Stimulated activated CD4-positive, alpha-beta T cell treated with anti-CD3 and anti-CD28 coated beads, Interleukin-2, amount 100 ng/mL, for 48 hours (primary cell): Measurements from ENCODE around the gene SPNS1.
"Not testable (repeated sequence)": the region's sequence is repeated elsewhere in the genome, so short reads cannot be mapped to it uniquely, and the experiment has no call there.

Experiments
- DNase-seq, 2 donors: peaks; one replicate each; pipeline ENCODE4 v3.0.0-alpha.2; 2020

The SPNS1 gene

GRCh38 chr16:28991687-28992086 lies 17.1 kb downstream of the SPNS1 start:
- DNase-seq, result no peak

- DNase-seq, result no peak
These were observed 17.9 kb downstream of the SPNS1 start for GRCh38 chr16:28992496-28992895.

DNA sequence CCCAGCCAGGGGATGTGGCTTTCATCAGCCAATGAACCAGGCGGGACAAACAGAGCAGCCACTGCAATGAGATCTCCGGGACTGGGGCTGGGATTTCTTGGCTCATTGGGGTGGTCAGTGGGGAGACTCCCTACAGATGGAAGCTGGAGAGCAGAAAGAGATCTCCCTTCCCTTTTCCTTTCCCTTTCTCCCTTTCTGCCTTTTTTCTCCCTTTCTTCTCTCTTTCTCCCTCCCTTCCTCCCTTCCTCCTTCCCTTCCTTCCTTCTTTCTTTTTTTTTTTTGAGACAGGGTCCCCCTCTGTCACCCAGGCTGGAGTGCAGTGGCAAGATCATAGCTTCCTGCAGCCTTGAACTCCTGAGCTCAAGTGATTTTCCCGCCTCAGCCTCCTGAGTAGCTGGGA lies 24.3 kb downstream of the SPNS1 start:
- no peak for DNase-seq

DNA sequence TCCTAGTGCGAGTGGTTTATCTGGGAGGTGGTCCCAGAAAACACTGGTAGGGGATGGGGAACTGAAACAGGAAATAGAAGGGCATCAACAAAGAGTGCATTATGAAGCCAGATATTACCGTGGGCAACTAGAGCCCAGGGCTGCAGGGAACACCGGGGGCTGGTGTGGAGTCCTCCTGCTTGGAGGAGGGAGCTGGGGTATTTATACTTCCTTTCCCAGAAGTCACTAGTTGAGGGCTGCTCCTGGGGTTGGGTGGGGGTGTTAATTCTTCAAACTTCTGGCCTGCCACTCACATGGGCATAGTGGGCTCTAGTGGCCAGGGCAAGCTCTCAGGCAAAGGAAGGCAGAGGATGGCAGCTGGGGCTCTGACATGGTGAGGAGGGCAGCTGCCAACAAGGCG lies 25.0 kb downstream of the SPNS1 start:
- no peak for DNase-seq

DNA sequence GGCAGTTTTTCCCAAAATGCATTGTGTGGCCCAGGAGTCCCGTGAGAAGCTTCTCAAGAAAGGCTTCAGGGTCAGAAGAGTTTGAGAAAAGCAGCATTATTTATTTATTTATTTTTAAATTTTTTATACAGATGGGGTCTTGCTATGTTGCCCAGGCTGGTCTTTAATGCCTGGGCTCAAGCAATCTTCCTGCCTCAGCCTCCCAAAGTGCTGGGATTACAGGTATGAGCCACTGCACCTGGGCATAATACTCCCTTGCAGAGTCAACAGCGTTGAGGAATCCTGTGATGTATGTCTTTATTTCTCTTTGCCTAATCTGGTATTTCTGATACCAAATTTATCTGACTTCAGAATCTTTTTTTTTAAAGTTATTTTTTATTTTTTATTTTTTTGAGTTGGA lies 25.4 kb downstream of the SPNS1 start:
- DNase-seq, result no peak

DNA sequence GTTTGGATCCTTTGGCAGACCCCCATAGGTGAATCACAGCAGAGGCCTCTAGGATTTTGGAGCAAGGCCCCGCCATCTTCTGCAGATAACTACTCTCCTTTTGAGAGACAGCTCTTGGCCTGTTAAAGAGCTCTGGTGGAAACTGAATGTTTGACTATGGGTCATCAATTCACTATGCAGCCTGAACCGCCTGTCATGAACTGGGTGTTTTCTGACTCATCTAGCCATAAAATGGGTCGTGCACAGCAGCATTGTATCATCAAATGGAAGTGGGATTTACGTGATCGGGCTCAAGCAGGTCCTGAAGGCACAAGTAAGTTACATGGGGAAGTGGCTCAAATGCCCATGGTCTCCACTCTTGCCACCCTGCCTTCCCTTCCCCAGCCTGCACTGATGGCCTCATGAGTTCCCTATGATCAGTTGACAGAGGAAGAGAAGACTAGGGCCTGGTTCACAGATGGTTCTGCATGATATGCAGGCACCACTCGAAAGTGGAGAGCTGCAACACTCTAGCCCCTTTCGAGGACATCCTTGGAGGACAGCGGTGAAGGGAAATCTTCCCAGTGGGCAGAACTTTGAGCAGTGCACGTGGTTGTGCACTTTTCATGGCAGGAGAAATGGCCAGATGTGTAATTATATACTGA lies 30.0 kb downstream of the SPNS1 start:
- DNase-seq, result not testable (repeated sequence)

- peak; percentile 60 to 63 for DNase-seq
These were observed 33.4 kb downstream of the SPNS1 start for GRCh38 chr16:29007730-29008593.

GRCh38 chr16:29009050-29009837 lies 34.7 kb downstream of the SPNS1 start:
- DNase-seq, result no peak

DNA sequence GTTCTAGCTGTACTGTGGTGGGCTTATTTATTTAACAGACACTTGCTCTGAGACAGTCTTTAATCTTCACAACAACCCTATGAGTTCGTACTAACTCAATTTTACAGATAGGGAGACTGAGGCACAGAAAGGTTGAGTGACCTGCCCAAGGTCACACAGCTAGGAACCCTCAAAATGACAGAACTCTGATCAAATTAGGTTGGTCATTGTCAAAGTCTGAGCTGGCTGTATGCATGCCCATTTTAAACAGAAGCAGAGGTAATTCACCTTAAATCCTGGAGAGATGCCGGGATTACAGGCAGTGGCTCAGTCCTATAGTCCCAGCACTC lies 35.2 kb downstream of the SPNS1 start:
- no peak for DNase-seq

DNA sequence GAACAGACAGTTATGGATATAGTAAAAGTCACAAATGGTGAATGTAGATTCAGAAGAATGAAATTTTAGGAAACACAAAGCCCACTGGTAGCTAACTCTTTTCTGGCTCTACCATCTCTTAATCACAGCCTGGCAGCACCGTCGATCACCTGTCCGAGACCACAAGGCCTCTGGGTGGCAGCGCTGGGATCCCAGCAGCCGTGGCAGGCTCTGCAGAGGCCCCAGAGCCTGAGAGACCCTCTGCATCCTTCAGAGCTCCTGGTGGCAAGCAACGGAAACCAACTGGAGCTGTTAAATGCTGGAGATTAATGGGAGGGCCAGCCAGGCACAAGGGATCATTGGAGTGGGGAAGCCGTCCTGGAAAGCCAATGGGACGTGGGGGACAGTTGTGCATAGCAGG lies 36.5 kb downstream of the SPNS1 start:
- DNase-seq, result no peak

GRCh38 chr16:29011851-29012250 lies 37.3 kb downstream of the SPNS1 start:
- no peak for DNase-seq

- DNase-seq, result no peak
These were observed 38.5 kb downstream of the SPNS1 start for GRCh38 chr16:29012913-29013553.

DNA sequence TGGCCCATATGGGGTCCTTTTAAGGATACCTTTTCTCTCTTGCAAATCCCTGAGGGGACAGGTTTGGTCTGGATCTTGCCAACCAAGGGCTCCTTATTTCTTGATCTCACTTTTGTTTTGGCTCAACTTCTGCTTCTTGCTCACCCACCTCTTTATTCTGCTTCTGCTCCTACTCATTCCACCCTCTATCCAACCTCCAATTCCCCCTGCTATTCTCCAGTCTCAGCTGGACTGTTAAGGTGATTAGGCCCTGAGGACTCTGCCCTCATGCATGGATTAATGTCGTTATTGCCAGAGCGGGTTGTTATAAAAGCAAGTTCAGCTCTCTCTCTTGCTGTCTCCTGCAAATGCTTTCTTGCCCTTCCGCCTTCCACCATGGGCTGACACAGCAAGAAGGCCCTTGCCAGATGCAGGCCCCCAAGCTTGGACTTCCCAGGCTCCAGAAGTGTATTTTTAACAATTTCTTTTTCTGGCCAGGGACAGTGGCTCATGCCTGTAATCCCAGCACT lies 40.0 kb downstream of the SPNS1 start:
- no peak for DNase-seq

DNA sequence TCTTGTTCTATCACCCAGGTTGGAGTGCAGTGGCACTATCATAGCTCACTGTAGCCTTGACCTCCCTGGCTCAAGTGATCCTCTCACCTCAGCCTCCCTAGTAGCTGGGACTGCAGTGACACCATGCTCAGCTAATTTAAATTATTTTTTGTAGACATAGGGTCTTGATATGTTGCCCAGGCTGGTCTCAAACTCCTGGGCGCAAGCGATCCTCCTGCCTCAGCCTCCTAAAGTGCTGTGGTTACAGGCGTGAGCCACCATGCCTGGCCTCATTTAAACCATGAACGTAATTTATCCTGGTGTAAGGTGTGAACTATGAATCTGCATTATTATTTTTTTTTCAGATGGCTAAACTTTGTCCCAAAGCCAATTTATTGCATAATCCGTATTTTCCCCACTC lies 47.6 kb downstream of the SPNS1 start:
- DNase-seq, result no peak

- DNase-seq, result no peak
These were observed 49.0 kb downstream of the SPNS1 start for GRCh38 chr16:29023279-29024277.

DNA sequence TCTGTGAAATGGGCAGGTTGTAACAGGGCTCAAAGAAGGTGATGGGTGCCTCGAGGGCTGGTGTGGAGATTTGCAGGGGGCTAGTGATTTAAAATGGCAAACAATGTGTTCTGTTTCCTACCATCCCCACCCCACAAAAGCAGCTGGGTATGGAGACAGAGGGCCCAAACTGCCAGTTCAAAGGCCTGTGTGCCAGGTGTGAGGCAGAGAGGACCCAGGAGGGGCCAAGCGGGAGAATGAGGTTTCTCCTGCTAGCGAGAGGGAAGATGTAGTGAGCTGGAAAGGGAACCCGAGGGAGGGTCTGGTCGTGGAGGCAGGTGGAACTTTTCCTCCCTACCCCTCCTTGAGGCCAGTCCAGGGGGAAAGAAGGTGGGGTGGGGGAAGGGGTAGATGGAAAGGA lies 49.7 kb downstream of the SPNS1 start:
- DNase-seq, result no peak

DNA sequence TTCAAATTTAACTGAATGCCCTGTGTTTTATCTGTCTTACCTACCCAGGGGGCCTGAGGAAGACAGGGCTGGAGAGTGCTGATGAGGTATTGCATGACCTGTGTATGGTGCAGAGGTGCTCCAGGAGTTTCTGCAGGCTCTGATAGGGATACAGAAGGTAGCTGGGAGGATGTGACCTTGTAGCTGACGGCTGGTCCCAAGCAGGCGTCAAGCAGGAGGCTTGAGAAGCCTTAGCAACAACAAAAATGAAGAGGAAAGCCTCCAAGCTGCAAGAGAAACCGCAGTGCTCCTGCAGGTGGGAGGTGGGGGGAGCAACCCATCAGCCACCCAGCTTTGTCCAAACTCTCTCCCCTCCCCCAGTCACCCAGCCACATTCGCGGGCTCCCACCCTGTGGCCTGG lies 50.6 kb downstream of the SPNS1 start:
- DNase-seq, result no peak

DNA sequence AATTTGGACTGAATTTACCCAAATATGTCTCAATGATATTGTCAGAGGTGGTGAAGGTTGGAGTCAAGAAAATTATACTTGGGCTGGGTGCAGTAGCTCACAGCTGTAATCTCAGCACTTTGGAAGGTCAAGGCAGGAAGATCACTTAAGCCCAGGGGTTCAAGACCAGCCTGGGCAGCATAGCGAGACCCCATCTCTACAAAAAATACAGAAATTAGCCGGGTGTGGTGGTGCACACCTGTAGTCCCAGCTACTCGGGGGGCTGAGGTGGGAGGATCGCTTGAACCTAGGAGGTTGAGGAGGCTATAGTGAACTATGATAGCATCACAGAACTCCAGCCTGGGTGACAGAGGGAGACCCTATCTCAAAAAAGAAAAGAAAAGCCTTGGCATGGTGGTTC lies 51.2 kb downstream of the SPNS1 start:
- DNase-seq, result no peak

- DNase-seq, result no peak
These were observed 54.0 kb downstream of the SPNS1 start for GRCh38 chr16:29028457-29029167.

- DNase-seq, result peak; percentile 81 to 86
These were observed 54.8 kb downstream of the SPNS1 start for GRCh38 chr16:29029168-29029994.
